ENCODE results near the gene IFIT1B. TPM values are rescaled to one million over a fixed set of nuclear protein-coding genes. Genes with fewer than 3 reads are reported as not detected.

IFIT1B gene
- total and polyA plus RNA-seq, 2 of the 8 experiments (the other 6 are each of a cell fraction or from before 2014, with no cell fraction given), result not detected

DNA sequence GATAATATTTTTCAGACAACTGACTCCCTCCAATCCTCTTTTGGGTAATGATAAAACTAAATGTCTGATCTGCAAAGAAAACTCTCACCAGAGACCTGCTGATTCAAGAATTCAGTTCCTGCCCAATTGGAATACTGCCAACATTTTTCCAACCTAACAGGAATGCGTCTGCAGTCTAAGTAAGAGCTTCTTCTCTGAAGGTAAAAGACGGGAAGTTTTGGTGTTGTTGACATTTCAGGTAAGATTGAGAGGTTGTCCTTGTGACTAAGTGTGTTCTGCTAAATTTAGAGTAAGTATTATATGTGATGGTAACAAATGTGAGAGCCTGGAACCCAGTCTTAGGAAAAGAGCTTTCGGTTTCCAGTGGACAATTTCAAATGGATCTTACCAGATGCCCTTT lies 54.1 kb downstream of the IFIT1B start:
- Histone ChIP-seq H3K27me3 (replicated peaks in 1 of 4; ENCODE audit: control insufficient read depth in 3 of 4, extremely low read depth in 1 of 4, insufficient read depth in 3 of 4, low read length in 3 of 4) (no peaks in the 10 kb centered on the region), H2BK120ac (replicated peaks; ENCODE audit: low read depth, low read length) (no peak overlapping the region), H2BK5ac (ENCODE audit: low read depth, low read length) (no peak overlapping the region), H2BK20ac (ENCODE audit: low read length) (no peak overlapping the region), H3K23ac (ENCODE audit: insufficient read length) (no peak overlapping the region), H4K8ac (ENCODE audit: extremely low read depth, insufficient read depth, low read length) (no peak overlapping the region), H3K27ac (ENCODE audit: low read depth, low read length) (no peak overlapping the region), H3K14ac (ENCODE audit: insufficient read length) (no peak overlapping the region), H3K9ac (replicated peaks in 1 of 4; ENCODE audit: extremely low read depth in 1 of 4, low read depth in 3 of 4, low read length in 3 of 4) (no peak overlapping the region), H4K5ac (ENCODE audit: insufficient read length, low read depth, low read length) (no peak overlapping the region), H3K4me1 (replicated peaks in 1 of 4; ENCODE audit: control insufficient read depth in 3 of 4, insufficient read depth in 4 of 4, low read length in 3 of 4) (peaks cover 0 to 9% (median 5%) of the 10 kb centered on the region in 4 experiments; a peak in 2 of 7 replicates), H2AFZ (ENCODE audit: low read length) (no peak overlapping the region), H3K56ac (replicated peaks; ENCODE audit: insufficient read length, low read depth, low read length) (no peak overlapping the region), H3K79me1 (ENCODE audit: low read depth, low read length) (no peaks in the 10 kb centered on the region), H3K18ac (ENCODE audit: extremely low read depth, low read length) (no peak overlapping the region), H4K91ac (replicated peaks; ENCODE audit: insufficient read length, low read length) (no peak overlapping the region), H2BK15ac (ENCODE audit: low read length) (no peak overlapping the region), H3K4me3 (ENCODE audit: extremely low read depth in 1 of 4, insufficient read depth in 2 of 4, low read depth in 3 of 4, low read length in 4 of 4) (no peak overlapping the region), H2BK12ac (ENCODE audit: low read depth, low read length) (no peak overlapping the region), H3K9me3 (ENCODE audit: insufficient read depth in 2 of 2, low read depth in 1 of 2, low read length in 1 of 2) (no peaks in the 10 kb centered on the region), H3K79me2 (ENCODE audit: control insufficient read depth in 1 of 2, insufficient read depth in 2 of 2, low read length in 2 of 2) (no peaks in the 10 kb centered on the region), H3K4me2 (ENCODE audit: insufficient read depth in 1 of 2, low read depth in 2 of 2, low read length in 2 of 2) (no peak overlapping the region), H4K20me1 (replicated peaks in 1 of 2; ENCODE audit: control insufficient read depth in 1 of 2, insufficient read depth in 2 of 2, low read length in 2 of 2) (no peaks in the 10 kb centered on the region), H3K23me2 (ENCODE audit: low read depth, low read length) (no peaks in the 10 kb centered on the region), H3K36me3 (ENCODE audit: control insufficient read depth in 2 of 4, insufficient read depth in 4 of 4, low read length in 3 of 4) (no peaks in the 10 kb centered on the region), H3K4ac (replicated peaks; ENCODE audit: insufficient read length, low read depth, low read length) (no peak overlapping the region), H2AK5ac (ENCODE audit: low read depth, low read length) (no peak overlapping the region)
- no peak for FAIRE-seq
- DNase-seq (ENCODE audit: low read depth in 1 of 2, low spot score in 2 of 2), result no peak
- ChIA-PET POLR2A (ENCODE audit: partially characterized antibody) (no interaction called here), CTCF (ENCODE audit: partially characterized antibody) (interaction anchor here (0.9 to 4.9 kb wide), 6 partner anchors 13 to 133 kb away, joined by 3 to 22 read pairs (median 4); no protein-coding TSS in a partner anchor)
- WGBS, 2 experiments (ENCODE audit: extremely low coverage in 1 of 2, insufficient coverage in 1 of 2, insufficient read length in 1 of 2, insufficient replicate concordance in 2 of 2, low coverage in 1 of 2, low lambda C conversion rate in 2 of 2, missing lambda C conversion rate in 1 of 2), result 82% methylated on average over 3 of the region's 3 CpGs; no CpG with 5 or more reads in 1 of the 2 experiments
- TF ChIP-seq SIRT6 (IDR thresholded peaks at IDR 0.05; ENCODE audit: low read length) (no peak), TEAD4 (IDR thresholded peaks at IDR 0.05; ENCODE audit: low read depth, low read length) (no peak), CBX8 (IDR thresholded peaks at IDR 0.05; ENCODE audit: borderline replicate concordance, low read depth, low read length) (no peak), HDAC6 (IDR thresholded peaks at IDR 0.05; ENCODE audit: low read depth, low read length) (no peak)

Other genes starting within 250 kb of the IFIT1B start
- 0.56 TPM in 1 of 2 replicates, not detected in the other for gene CH25H, start 170.7 kb upstream of the IFIT1B start, total RNA-seq (2021; fragmentation: NEBNext Ultra II Directional; extraction: Animal tissue kit (Norgen Biotek cat#: 25700))
- gene CH25H, start 170.7 kb upstream of the IFIT1B start, polyA plus RNA-seq (2011; rRNA removed), result 1.3 and 1.6 TPM in 2 replicates
- 32.4 and 35.6 TPM in 2 replicates for gene LIPA, start 126.3 kb upstream of the IFIT1B start, total RNA-seq (2021; fragmentation: NEBNext Ultra II Directional; extraction: Animal tissue kit (Norgen Biotek cat#: 25700))
- gene LIPA, start 126.3 kb upstream of the IFIT1B start, polyA plus RNA-seq (2011; rRNA removed), result 10.6 and 18.1 TPM in 2 replicates
- gene IFIT2, start 76.0 kb upstream of the IFIT1B start, total RNA-seq (2021; fragmentation: NEBNext Ultra II Directional; extraction: Animal tissue kit (Norgen Biotek cat#: 25700)), result 0.35 and 0.40 TPM in 2 replicates
- gene IFIT2, start 76.0 kb upstream of the IFIT1B start, polyA plus RNA-seq (2011; rRNA removed), result 0.03 TPM in 1 of 2 replicates, not detected in the other
- gene IFIT3, start 50.1 kb upstream of the IFIT1B start, total RNA-seq (2021; fragmentation: NEBNext Ultra II Directional; extraction: Animal tissue kit (Norgen Biotek cat#: 25700)), result 0.57 and 0.84 TPM in 2 replicates
- 0.05 and 0.12 TPM in 2 replicates for gene IFIT3, start 50.1 kb upstream of the IFIT1B start, polyA plus RNA-seq (2011; rRNA removed)
- gene IFIT1, start 14.6 kb downstream of the IFIT1B start, total RNA-seq (2021; fragmentation: NEBNext Ultra II Directional; extraction: Animal tissue kit (Norgen Biotek cat#: 25700)), result 1.5 and 1.8 TPM in 2 replicates
- gene IFIT1, start 14.6 kb downstream of the IFIT1B start, polyA plus RNA-seq (2011; rRNA removed), result 0.36 and 0.94 TPM in 2 replicates
- 2.6 TPM in 2 replicates for gene IFIT5, start 36.5 kb downstream of the IFIT1B start, total RNA-seq (2021; fragmentation: NEBNext Ultra II Directional; extraction: Animal tissue kit (Norgen Biotek cat#: 25700))
- gene IFIT5, start 36.5 kb downstream of the IFIT1B start, polyA plus RNA-seq (2011; rRNA removed), result 0.55 and 0.94 TPM in 2 replicates
- gene SLC16A12, start 157.5 kb downstream of the IFIT1B start, total RNA-seq (2021; fragmentation: NEBNext Ultra II Directional; extraction: Animal tissue kit (Norgen Biotek cat#: 25700)), result 1.6 and 2.0 TPM in 2 replicates
- 0.89 and 1.9 TPM in 2 replicates for gene SLC16A12, start 157.5 kb downstream of the IFIT1B start, polyA plus RNA-seq (2011; rRNA removed)

All from H1 (cell line).